Bronchial epithelial cell (primary cell): Measurements from ENCODE around the gene PLP1. TPM values are rescaled to one million over a fixed set of nuclear protein-coding genes. Genes with fewer than 3 reads are reported as not detected.

Experiments
- DNase-seq: peaks from one replicate; pipeline ENCODE4 v3.0.0-alpha.2; 2010; ENCODE audit warnings: low read depth
- FAIRE-seq: peaks from 2 replicates; lab custom pipeline; 2011; peaks lifted over from hg19 to GRCh38; lab: Jason Lieb, UNC
- H3K27me3 ChIP-seq: 2 replicates; pipeline ENCODE4 v1.5.1; 2011; ENCODE audit warnings: low read length; ENCODE audit not compliant: control insufficient read depth, insufficient read depth
- H3K36me3 ChIP-seq: 2 replicates; pipeline ENCODE4 v1.5.1; 2011; ENCODE audit warnings: low read length; ENCODE audit not compliant: control insufficient read depth, insufficient read depth
- H3K4me3 ChIP-seq: 2 replicates; pipeline ENCODE4 v1.5.1; 2011; ENCODE audit warnings: mild to moderate bottlenecking, low read depth, low read length, control low read depth
- total RNA-seq: library from RNA; depleted of rRNA; stranded (reverse); fragments of >200 nt; gene quantifications from 2 replicates; pipeline ENCODE4 v1.2.1, GENCODE V29; 2014
- TF ChIP-seq, protein P1 (sequence below): IDR thresholded peaks from 2 replicates; pipeline ENCODE4 v1.5.1; 2011; ENCODE audit warnings: mild to moderate bottlenecking, moderate library complexity, low read length, control low read depth, inconsistent platforms; ENCODE audit not compliant: insufficient read depth, severe bottlenecking

The PLP1 gene
- total RNA-seq, 1 donor from 2014 or later = not detected

DNA sequence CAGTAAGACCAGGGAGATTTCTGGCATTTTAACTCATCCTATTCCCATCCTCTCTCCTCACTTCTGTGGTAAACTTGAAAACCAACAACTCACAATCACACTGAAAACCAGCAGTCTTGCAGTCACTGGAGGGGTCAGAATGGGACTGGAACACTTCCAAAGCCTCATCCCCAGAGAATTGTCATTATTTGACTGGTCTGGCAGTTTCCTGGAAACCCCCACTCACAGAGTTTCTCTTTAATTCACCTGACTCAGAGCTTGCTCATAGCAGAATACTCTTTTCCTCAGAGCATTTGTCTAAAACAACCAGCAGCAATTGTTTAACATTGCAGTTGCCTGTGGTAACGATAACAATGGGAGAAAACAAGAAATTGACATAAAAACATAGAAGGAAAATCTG is 62.8 kb downstream of the PLP1 start:
- Histone ChIP-seq H3K4me3 (no peak overlapping the region), H3K27me3 (no peaks in the 10 kb centered on the region), H3K36me3 (no peaks in the 10 kb centered on the region)
- TF ChIP-seq, protein P1, sequence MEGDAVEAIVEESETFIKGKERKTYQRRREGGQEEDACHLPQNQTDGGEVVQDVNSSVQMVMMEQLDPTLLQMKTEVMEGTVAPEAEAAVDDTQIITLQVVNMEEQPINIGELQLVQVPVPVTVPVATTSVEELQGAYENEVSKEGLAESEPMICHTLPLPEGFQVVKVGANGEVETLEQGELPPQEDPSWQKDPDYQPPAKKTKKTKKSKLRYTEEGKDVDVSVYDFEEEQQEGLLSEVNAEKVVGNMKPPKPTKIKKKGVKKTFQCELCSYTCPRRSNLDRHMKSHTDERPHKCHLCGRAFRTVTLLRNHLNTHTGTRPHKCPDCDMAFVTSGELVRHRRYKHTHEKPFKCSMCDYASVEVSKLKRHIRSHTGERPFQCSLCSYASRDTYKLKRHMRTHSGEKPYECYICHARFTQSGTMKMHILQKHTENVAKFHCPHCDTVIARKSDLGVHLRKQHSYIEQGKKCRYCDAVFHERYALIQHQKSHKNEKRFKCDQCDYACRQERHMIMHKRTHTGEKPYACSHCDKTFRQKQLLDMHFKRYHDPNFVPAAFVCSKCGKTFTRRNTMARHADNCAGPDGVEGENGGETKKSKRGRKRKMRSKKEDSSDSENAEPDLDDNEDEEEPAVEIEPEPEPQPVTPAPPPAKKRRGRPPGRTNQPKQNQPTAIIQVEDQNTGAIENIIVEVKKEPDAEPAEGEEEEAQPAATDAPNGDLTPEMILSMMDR = no peak
- no peak for FAIRE-seq
- DNase-seq = no peak

Other genes with a start within 250 kb of the PLP1 start
- gene TCEAL4, start 191.3 kb upstream of the PLP1 start, total RNA-seq = 23.4 and 43.9 TPM in 2 replicates
- gene TCEAL3, start 168.9 kb upstream of the PLP1 start, total RNA-seq = 3.7 and 8.4 TPM in 2 replicates
- gene TCEAL1, start 147.9 kb upstream of the PLP1 start, total RNA-seq = 10.5 and 11.3 TPM in 2 replicates
- 414 and 422 TPM in 2 replicates for gene MORF4L2, start 90.1 kb upstream of the PLP1 start, total RNA-seq
- not detected in 2 replicates for gene TMEM31, start 65.9 kb upstream of the PLP1 start, total RNA-seq
- not detected in 2 replicates for gene RAB9B, start 55.4 kb downstream of the PLP1 start, total RNA-seq
- gene TMSB15B, start 185.8 kb downstream of the PLP1 start, total RNA-seq = 0.77 and 1.1 TPM in 2 replicates
- not detected in 2 replicates for gene H2BW1, start 236.9 kb downstream of the PLP1 start, total RNA-seq